Measurements from ENCODE around the gene MEF2C.

Gene MEF2C

GRCh38 chr5:88707216-88707965 lies 175.6 kb downstream of the MEF2C start:
- FAIRE-seq: no peak

- no peak for FAIRE-seq
These were observed 180.7 kb downstream of the MEF2C start for GRCh38 chr5:88702332-88702731.

- FAIRE-seq: no peak
These were observed 182.9 kb downstream of the MEF2C start for GRCh38 chr5:88700121-88700520.

GRCh38 chr5:88698290-88698689 lies 184.7 kb downstream of the MEF2C start:
- no peak for FAIRE-seq

- FAIRE-seq: no peak
These were observed 186.5 kb downstream of the MEF2C start for GRCh38 chr5:88696466-88696865.

- no peak for FAIRE-seq
These were observed 187.1 kb downstream of the MEF2C start for GRCh38 chr5:88695931-88696330.

GRCh38 chr5:88695232-88695631 lies 187.8 kb downstream of the MEF2C start:
- FAIRE-seq: no peak

- FAIRE-seq: no peak
These were observed 188.8 kb downstream of the MEF2C start for GRCh38 chr5:88694023-88694679.

GRCh38 chr5:88693071-88693932 lies 189.7 kb downstream of the MEF2C start:
- no peak for FAIRE-seq

GRCh38 chr5:88691945-88692868 lies 190.8 kb downstream of the MEF2C start:
- no peak for FAIRE-seq

- no peak for FAIRE-seq
These were observed 191.8 kb downstream of the MEF2C start for GRCh38 chr5:88691230-88691582.

- FAIRE-seq: no peak
These were observed 192.4 kb downstream of the MEF2C start for GRCh38 chr5:88690409-88691229.

- FAIRE-seq: no peak
These were observed 193.1 kb downstream of the MEF2C start for GRCh38 chr5:88689668-88690408.

- no peak for FAIRE-seq
These were observed 193.9 kb downstream of the MEF2C start for GRCh38 chr5:88688984-88689667.

- FAIRE-seq: no peak
These were observed 194.6 kb downstream of the MEF2C start for GRCh38 chr5:88688156-88688983.

GRCh38 chr5:88687373-88687911 lies 195.5 kb downstream of the MEF2C start:
- no peak for FAIRE-seq

GRCh38 chr5:88686726-88687125 lies 196.3 kb downstream of the MEF2C start:
- no peak for FAIRE-seq

GRCh38 chr5:88685591-88686541 lies 197.1 kb downstream of the MEF2C start:
- no peak for FAIRE-seq
